Vagina (tissue), 2 donors: ENCODE measurements around the gene GAS7. TPM values are rescaled to one million over a fixed set of nuclear protein-coding genes. Genes with fewer than 3 reads are reported as not detected.

Source experiments
- DNase-seq, 2 donors: peaks; one replicate each; pipeline ENCODE4 v3.0.0-alpha.2; 2017; ENCODE audit errors: extremely low spot score in 2 of 2
- H3K27ac ChIP-seq: fragments of 200-600 bp; sonication (generic); one replicate; pipeline ENCODE4 v1.5.1; 2019
- H3K27me3 ChIP-seq: fragments of 200-600 bp; sonication (generic); one replicate; pipeline ENCODE4 v1.5.1; 2019
- H3K36me3 ChIP-seq, 2 donors: fragments of 200-600 bp; sonication (generic); one replicate each; pipeline ENCODE4 v1.5.1; 2017 to 2019
- H3K4me1 ChIP-seq: fragments of 200-600 bp; sonication (generic); one replicate; pipeline ENCODE4 v1.5.1; 2019
- H3K4me3 ChIP-seq, 2 donors: fragments of 200-600 bp; sonication (generic); 1 replicate in 1 of 2; 2 replicates in 1 of 2; pipeline ENCODE4 v1.5.1; 2016 to 2019
- H3K9me3 ChIP-seq: fragments of 200-600 bp; sonication (generic); one replicate; pipeline ENCODE4 v1.5.1; 2019
- CTCF ChIP-seq, 3 experiments: fragments of 450-650 bp in 2 of 3; fragments of 200-600 bp in 1 of 3; sonication (generic) in 1 of 3; IDR thresholded peaks; one replicate each; pipeline ENCODE4 v1.5.1; 2017 to 2019; ENCODE audit warnings: antibody characterized with exemption in 3 of 3, mild to moderate bottlenecking in 2 of 3, moderate library complexity in 2 of 3
- POLR2A ChIP-seq, 2 donors: fragments of 450-650 bp; IDR thresholded peaks; one replicate each; pipeline ENCODE4 v1.6.1; 2017; ENCODE audit warnings: antibody characterized with exemption in 2 of 2, mild to moderate bottlenecking in 2 of 2, moderate library complexity in 2 of 2
- POLR2AphosphoS5 ChIP-seq, 2 donors: sonication (generic); formaldehyde crosslinking; IDR thresholded peaks; one replicate each; pipeline ENCODE4 v1.9.0; 2017; ENCODE audit warnings: antibody characterized with exemption in 2 of 2, mild to moderate bottlenecking in 2 of 2, low read depth in 1 of 2; ENCODE audit not compliant: insufficient read depth in 1 of 2
- intact Hi-C: fragments of 100-400 bp; cut with DNase I; formaldehyde crosslinking; loops from one replicate; pipeline ENCODE4 v1.15.1; 2023
- total RNA-seq: library from RNA; depleted of rRNA; stranded (reverse); fragments of >200 nt; gene quantifications from one replicate; pipeline ENCODE4 v1.2.3, GENCODE V29; 2016

Gene GAS7
- total RNA-seq, 1 donor from 2014 or later, result 47.1 TPM

- no peak for TF ChIP-seq POLR2A (IDR thresholded peaks at IDR 0.05)
- TF ChIP-seq POLR2AphosphoS5 (IDR thresholded peaks at IDR 0.05; ENCODE audit: insufficient read depth in 1 of 2, low read depth in 1 of 2), result no peak
- no peak for TF ChIP-seq CTCF (IDR thresholded peaks at IDR 0.05)
- no peak for DNase-seq
- Histone ChIP-seq H3K9me3 (no peaks in the 10 kb centered on the region), H3K27me3 (no peaks in the 10 kb centered on the region), H3K27ac (no peak overlapping the region), H3K36me3 (no peaks in the 10 kb centered on the region), H3K4me1 (no peaks in the 10 kb centered on the region), H3K4me3 (no peak overlapping the region)
- intact Hi-C loops, result no loop called here
Measured at GRCh38 chr17:10238661-10239060, 40.3 kb upstream of the GAS7 start.

- intact Hi-C loops, result no loop called here
- Histone ChIP-seq H3K4me1 (no peaks in the 10 kb centered on the region), H3K4me3 (no peak overlapping the region), H3K27ac (no peak overlapping the region), H3K9me3 (no peaks in the 10 kb centered on the region), H3K27me3 (no peaks in the 10 kb centered on the region), H3K36me3 (no peaks in the 10 kb centered on the region)
- DNase-seq, result no peak
- TF ChIP-seq POLR2AphosphoS5 (IDR thresholded peaks at IDR 0.05; ENCODE audit: insufficient read depth in 1 of 2, low read depth in 1 of 2) (no peak), POLR2A (IDR thresholded peaks at IDR 0.05) (no peak), CTCF (IDR thresholded peaks at IDR 0.05) (no peak)
Measured at GRCh38 chr17:10234033-10234432, 35.6 kb upstream of the GAS7 start.

- intact Hi-C loops, result no loop called here
- no peaks in the 10 kb centered on the region for H3K36me3 ChIP-seq
- TF ChIP-seq POLR2AphosphoS5 (IDR thresholded peaks at IDR 0.05; ENCODE audit: insufficient read depth in 1 of 2, low read depth in 1 of 2), result no peak
- no peak for TF ChIP-seq CTCF (IDR thresholded peaks at IDR 0.05)
- no peak for TF ChIP-seq POLR2A (IDR thresholded peaks at IDR 0.05)
Measured at GRCh38 chr17:10233161-10233560, 34.8 kb upstream of the GAS7 start.

GRCh38 chr17:10229181-10229580 lies 30.8 kb upstream of the GAS7 start:
- TF ChIP-seq POLR2AphosphoS5 (IDR thresholded peaks at IDR 0.05; ENCODE audit: insufficient read depth in 1 of 2, low read depth in 1 of 2) (no peak), CTCF (IDR thresholded peaks at IDR 0.05) (no peak), POLR2A (IDR thresholded peaks at IDR 0.05) (no peak)
- no peak for DNase-seq
- intact Hi-C loops, result no loop called here
- Histone ChIP-seq H3K4me1 (no peaks in the 10 kb centered on the region), H3K27me3 (no peaks in the 10 kb centered on the region), H3K9me3 (no peaks in the 10 kb centered on the region), H3K27ac (no peak overlapping the region), H3K36me3 (no peaks in the 10 kb centered on the region), H3K4me3 (no peak overlapping the region)

More at GRCh38 chr17:10233161-10233560, 34.8 kb upstream of the GAS7 start:
- Histone ChIP-seq H3K27me3 (no peaks in the 10 kb centered on the region), H3K4me3 (no peak overlapping the region), H3K9me3 (no peaks in the 10 kb centered on the region), H3K27ac (no peak overlapping the region), H3K4me1 (no peaks in the 10 kb centered on the region)
- no peak for DNase-seq

GRCh38 chr17:10226930-10227695 lies 28.7 kb upstream of the GAS7 start:
- no peaks in the 10 kb centered on the region for H3K9me3 ChIP-seq
- no peak for TF ChIP-seq POLR2AphosphoS5 (IDR thresholded peaks at IDR 0.05; ENCODE audit: insufficient read depth in 1 of 2, low read depth in 1 of 2)
- TF ChIP-seq CTCF (IDR thresholded peaks at IDR 0.05), result peak; percentile 39 to 78 (median 40)
- no peak overlapping the region for H3K4me3 ChIP-seq
- H3K27me3 ChIP-seq, result no peaks in the 10 kb centered on the region
- DNase-seq, result no peak
- intact Hi-C loops, result no loop called here
- H3K36me3 ChIP-seq, result no peaks in the 10 kb centered on the region
- no peaks in the 10 kb centered on the region for H3K4me1 ChIP-seq
- H3K27ac ChIP-seq, result no peak overlapping the region
